Prostate gland (tissue), 2 donors: Measurements from ENCODE around the gene MS4A15. TPM values are rescaled to one million over a fixed set of nuclear protein-coding genes. Genes with fewer than 3 reads are reported as not detected.

Experiments
- DNase-seq: peaks from one replicate; pipeline ENCODE4 v3.0.0-alpha.2; 2019; ENCODE audit warnings: low spot score
- H3K27ac ChIP-seq, 2 donors: fragments of 200-600 bp; sonication (generic); 2 replicates each; pipeline ENCODE4 v1.5.1; 2017 to 2019
- H3K27me3 ChIP-seq: fragments of 200-600 bp; sonication (generic); replicated peaks from 2 replicates; pipeline ENCODE4 v1.5.1; 2019; ENCODE audit not compliant: insufficient read depth
- H3K36me3 ChIP-seq, 2 donors: fragments of 200-600 bp; sonication (generic); 1 replicate in 1 of 2; 2 replicates in 1 of 2; pipeline versions ENCODE4 v1.5.1 to v1.8.1; 2017 to 2019
- H3K4me1 ChIP-seq: fragments of 200-600 bp; sonication (generic); replicated peaks from 2 replicates; pipeline ENCODE4 v1.5.1; 2019
- H3K4me3 ChIP-seq, 2 donors: fragments of 200-600 bp; sonication (generic); 2 replicates each; pipeline ENCODE4 v1.5.1; 2017 to 2019
- H3K9me3 ChIP-seq: fragments of 200-600 bp; sonication (generic); 2 replicates; pipeline ENCODE4 v1.5.1; 2017
- POLR2A ChIP-seq: fragments of 450-650 bp; IDR thresholded peaks from one replicate; pipeline ENCODE4 v1.6.1; 2016; ENCODE audit warnings: antibody characterized with exemption, mild to moderate bottlenecking
- POLR2AphosphoS5 ChIP-seq: sonication (generic); formaldehyde crosslinking; IDR thresholded peaks from one replicate; pipeline ENCODE4 v1.6.1; 2017; ENCODE audit warnings: antibody characterized with exemption
- WGBS: methylation state at CpG from one replicate; pipeline ENCODE4 v1.1.5; 2018; 5-methylcytosine and 5-hydroxymethylcytosine counted together
- intact Hi-C: fragments of 100-400 bp; cut with DNase I; formaldehyde crosslinking; loops from one replicate; pipeline ENCODE4 v1.14.2; 2022
- total RNA-seq, 2 donors: library from RNA; depleted of rRNA; stranded (reverse); fragments of >200 nt; gene quantifications; one replicate each; pipeline ENCODE4 v1.1.0, GENCODE V29; 2016
- TF ChIP-seq, protein P1 (sequence below), 4 experiments: fragments of 200-600 bp in 2 of 4; fragments of 450-650 bp in 2 of 4; sonication (generic) in 2 of 4; IDR thresholded peaks; 1 replicate in 3 of 4; 2 replicates in 1 of 4; pipeline ENCODE4 v1.5.1; 2016 to 2019; ENCODE audit warnings: antibody characterized with exemption in 4 of 4, mild to moderate bottlenecking in 2 of 4, moderate library complexity in 2 of 4

MS4A15 gene
- total RNA-seq, 2 donors from 2014 or later, result not detected

DNA sequence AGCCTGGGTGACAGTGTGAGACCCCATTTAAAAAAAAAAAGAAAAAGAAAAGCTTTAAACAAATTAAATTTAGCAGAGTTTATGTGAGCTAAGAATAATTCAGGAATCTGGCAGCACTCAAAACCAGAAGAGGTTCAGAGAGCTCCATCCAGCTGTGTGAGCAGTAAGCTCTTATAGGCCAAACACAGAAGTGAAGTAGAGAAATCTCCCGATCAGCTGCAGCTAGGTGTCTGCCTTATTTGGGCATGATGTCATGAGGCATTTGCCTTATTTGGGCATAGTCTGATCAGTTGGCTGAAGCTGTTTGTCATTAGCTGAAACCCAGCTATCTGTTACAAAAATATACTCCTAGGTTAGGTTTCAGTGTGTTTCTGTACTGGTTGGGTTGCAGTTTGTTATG is 8.2 kb downstream of the MS4A15 start:
- no peak overlapping the region for H3K27ac ChIP-seq
- H3K27me3 ChIP-seq, result no peaks in the 10 kb centered on the region
- H3K4me3 ChIP-seq, result no peak overlapping the region
- no peak for DNase-seq
- 26% methylated on average over 1 of the region's 1 CpG for WGBS
- TF ChIP-seq, protein P1, sequence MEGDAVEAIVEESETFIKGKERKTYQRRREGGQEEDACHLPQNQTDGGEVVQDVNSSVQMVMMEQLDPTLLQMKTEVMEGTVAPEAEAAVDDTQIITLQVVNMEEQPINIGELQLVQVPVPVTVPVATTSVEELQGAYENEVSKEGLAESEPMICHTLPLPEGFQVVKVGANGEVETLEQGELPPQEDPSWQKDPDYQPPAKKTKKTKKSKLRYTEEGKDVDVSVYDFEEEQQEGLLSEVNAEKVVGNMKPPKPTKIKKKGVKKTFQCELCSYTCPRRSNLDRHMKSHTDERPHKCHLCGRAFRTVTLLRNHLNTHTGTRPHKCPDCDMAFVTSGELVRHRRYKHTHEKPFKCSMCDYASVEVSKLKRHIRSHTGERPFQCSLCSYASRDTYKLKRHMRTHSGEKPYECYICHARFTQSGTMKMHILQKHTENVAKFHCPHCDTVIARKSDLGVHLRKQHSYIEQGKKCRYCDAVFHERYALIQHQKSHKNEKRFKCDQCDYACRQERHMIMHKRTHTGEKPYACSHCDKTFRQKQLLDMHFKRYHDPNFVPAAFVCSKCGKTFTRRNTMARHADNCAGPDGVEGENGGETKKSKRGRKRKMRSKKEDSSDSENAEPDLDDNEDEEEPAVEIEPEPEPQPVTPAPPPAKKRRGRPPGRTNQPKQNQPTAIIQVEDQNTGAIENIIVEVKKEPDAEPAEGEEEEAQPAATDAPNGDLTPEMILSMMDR (IDR thresholded peaks at IDR 0.05), result no peak
- no peak for TF ChIP-seq POLR2A
- TF ChIP-seq POLR2AphosphoS5, result no peak
- H3K9me3 ChIP-seq, result no peaks in the 10 kb centered on the region
- H3K4me1 ChIP-seq, result no peaks in the 10 kb centered on the region
- no peaks in the 10 kb centered on the region for H3K36me3 ChIP-seq
- intact Hi-C loops, result no loop called here

DNA sequence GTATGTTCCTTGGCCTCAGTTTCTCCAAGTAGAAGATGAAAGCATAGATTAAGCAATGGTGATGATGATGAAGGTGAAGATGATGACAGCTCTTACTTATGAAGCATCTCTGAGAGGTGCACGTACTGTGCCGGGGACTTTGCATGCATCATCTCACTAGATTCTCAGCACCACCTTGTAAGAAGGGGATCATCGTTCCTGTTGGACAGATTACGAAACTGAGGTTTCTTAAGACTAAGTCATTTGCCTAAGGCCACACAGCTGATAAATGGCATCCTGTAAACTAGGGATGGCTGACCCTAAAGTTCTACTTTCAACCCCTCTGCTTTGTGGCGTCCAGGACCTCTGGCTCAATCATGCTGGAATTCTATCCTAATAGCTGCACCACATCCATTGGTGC is 8.7 kb downstream of the MS4A15 start:
- Histone ChIP-seq H3K4me3 (no peak overlapping the region), H3K4me1 (no peaks in the 10 kb centered on the region), H3K36me3 (no peaks in the 10 kb centered on the region), H3K9me3 (no peaks in the 10 kb centered on the region), H3K27me3 (no peaks in the 10 kb centered on the region), H3K27ac (no peak overlapping the region)
- WGBS, result 87% methylated on average over 5 of the region's 5 CpGs
- DNase-seq, result no peak
- intact Hi-C loops, result no loop called here
- TF ChIP-seq, protein P1 (IDR thresholded peaks at IDR 0.05), result no peak
- TF ChIP-seq POLR2A (no peak), POLR2AphosphoS5 (no peak)

DNA sequence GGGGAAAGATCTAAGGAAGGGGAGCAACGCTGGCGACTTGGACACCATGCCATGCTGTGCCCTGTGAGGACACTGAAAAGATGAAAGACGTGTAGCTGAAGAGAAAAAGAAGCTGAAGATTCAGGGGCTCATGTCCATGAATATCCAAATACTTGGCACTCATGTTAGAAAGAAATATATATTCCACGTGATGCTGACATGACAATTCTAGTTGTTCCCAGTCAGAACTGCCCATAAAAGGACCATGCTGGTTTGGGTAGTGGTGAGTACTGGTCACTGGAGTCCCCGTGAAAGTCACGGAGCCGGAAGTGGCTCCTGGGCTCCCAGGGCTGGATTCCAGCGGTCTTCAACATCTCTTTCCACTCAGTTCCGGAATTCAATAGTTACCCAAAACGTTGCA is 9.9 kb downstream of the MS4A15 start:
- Histone ChIP-seq H3K27ac (no peak overlapping the region), H3K4me3 (no peak overlapping the region), H3K4me1 (no peaks in the 10 kb centered on the region), H3K27me3 (no peaks in the 10 kb centered on the region), H3K9me3 (no peaks in the 10 kb centered on the region), H3K36me3 (no peaks in the 10 kb centered on the region)
- WGBS, result 81% methylated on average over 10 of the region's 10 CpGs
- no peak for DNase-seq
- TF ChIP-seq POLR2AphosphoS5 (no peak), POLR2A (no peak)
- TF ChIP-seq, protein P1 (IDR thresholded peaks at IDR 0.05), result no peak
- intact Hi-C loops, result no loop called here

DNA sequence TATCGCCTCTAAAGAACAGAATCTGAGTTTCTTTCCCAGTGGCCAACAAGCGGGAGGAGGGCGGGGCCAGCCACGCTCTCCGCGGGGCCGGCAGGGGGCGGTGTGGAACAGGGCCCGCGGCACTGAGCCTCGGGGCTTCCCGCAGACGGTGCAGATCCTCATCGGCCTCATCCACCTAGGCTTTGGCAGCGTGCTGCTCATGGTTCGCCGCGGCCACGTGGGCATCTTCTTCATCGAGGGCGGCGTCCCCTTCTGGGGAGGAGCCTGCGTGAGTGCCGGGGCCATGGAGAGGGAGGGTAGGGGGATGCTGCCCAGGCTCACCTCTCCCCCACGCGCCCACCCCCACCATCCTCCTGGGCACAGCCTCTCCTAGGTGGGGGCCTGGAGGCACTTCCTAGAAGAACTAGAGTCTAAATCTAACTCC is 10.7 kb downstream of the MS4A15 start:
- no peaks in the 10 kb centered on the region for H3K36me3 ChIP-seq
- no peaks in the 10 kb centered on the region for H3K9me3 ChIP-seq
- no peaks in the 10 kb centered on the region for H3K27me3 ChIP-seq
- H3K4me3 ChIP-seq, result no peak overlapping the region
- no peak for TF ChIP-seq POLR2A
- TF ChIP-seq, protein P1 (IDR thresholded peaks at IDR 0.05), result no peak
- TF ChIP-seq POLR2AphosphoS5, result no peak
- H3K4me1 ChIP-seq, result no peaks in the 10 kb centered on the region
- intact Hi-C loops, result no loop called here
- no peak overlapping the region for H3K27ac ChIP-seq
- no peak for DNase-seq
- WGBS, result 33% methylated on average over 26 of the region's 26 CpGs

DNA sequence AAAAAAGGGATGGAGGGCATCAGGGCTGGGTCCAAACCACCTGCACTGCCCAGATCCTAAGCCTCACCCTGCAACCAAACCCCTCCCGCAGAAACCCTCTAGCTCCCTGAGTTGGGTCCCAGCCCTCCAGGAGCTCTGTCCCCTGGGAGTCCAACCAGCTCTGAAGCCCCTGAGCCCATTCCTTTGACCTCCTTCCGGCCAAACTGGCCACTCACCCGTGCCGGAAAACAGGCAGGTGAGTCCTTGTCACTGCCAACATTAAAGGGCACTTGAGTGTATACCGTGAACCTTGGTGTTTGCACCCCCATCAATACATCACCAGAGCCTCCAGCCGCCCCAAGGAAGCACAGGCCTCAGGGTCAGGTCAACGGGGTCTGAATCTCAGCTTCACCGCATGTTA is 11.5 kb downstream of the MS4A15 start:
- intact Hi-C loops, result no loop called here
- H3K4me1 ChIP-seq, result no peaks in the 10 kb centered on the region
- no peaks in the 10 kb centered on the region for H3K9me3 ChIP-seq
- H3K4me3 ChIP-seq, result no peak overlapping the region
- H3K27ac ChIP-seq, result no peak overlapping the region
- WGBS, result 92% methylated on average over 8 of the region's 8 CpGs
- TF ChIP-seq POLR2A, result no peak
- no peak for TF ChIP-seq POLR2AphosphoS5
- TF ChIP-seq, protein P1 (IDR thresholded peaks at IDR 0.05), result no peak
- H3K36me3 ChIP-seq, result no peaks in the 10 kb centered on the region
- no peaks in the 10 kb centered on the region for H3K27me3 ChIP-seq
- no peak for DNase-seq
